Activated T-helper 1 cell treated with anti-CD3 and anti-CD28 coated beads, Interleukin-2, amount 50 U/mL, for 16 hours (primary cell): ENCODE measurements around the gene SPIRE2.
"Not testable (repeated sequence)": the region's sequence is repeated elsewhere in the genome, so short reads cannot be mapped to it uniquely, and the experiment has no call there.

Experiments
- DNase-seq, 2 donors: peaks; one replicate each; pipeline ENCODE4 v3.0.0-alpha.2; 2020; ENCODE audit warnings: low read depth in 1 of 2, low spot score in 1 of 2

SPIRE2 gene

GRCh38 chr16:89806589-89807193 lies 21.6 kb upstream of the SPIRE2 start:
- DNase-seq = not testable (repeated sequence)

- no peak for DNase-seq
Observed at GRCh38 chr16:89808475-89808874, 19.8 kb upstream of the SPIRE2 start.

- DNase-seq = no peak
Observed at GRCh38 chr16:89811321-89811720, 17.0 kb upstream of the SPIRE2 start.

- no peak for DNase-seq
Observed at GRCh38 chr16:89815639-89816348, 12.5 kb upstream of the SPIRE2 start.

GRCh38 chr16:89818851-89819403 lies 9.3 kb upstream of the SPIRE2 start:
- DNase-seq = not testable (repeated sequence)

- DNase-seq = not testable (repeated sequence)
Observed at GRCh38 chr16:89819448-89819847, 8.8 kb upstream of the SPIRE2 start.

- no peak for DNase-seq
Observed at GRCh38 chr16:89821438-89822187, 6.7 kb upstream of the SPIRE2 start.

- DNase-seq = no peak
Observed at GRCh38 chr16:89822188-89823086, 5.8 kb upstream of the SPIRE2 start.

GRCh38 chr16:89823087-89823823 lies 5.0 kb upstream of the SPIRE2 start:
- no peak for DNase-seq

- DNase-seq = not testable (repeated sequence)
Observed at GRCh38 chr16:89823824-89824148, 4.5 kb upstream of the SPIRE2 start.

- DNase-seq = no peak
Observed at GRCh38 chr16:89826531-89827382, 1.5 kb upstream of the SPIRE2 start.

GRCh38 chr16:89827383-89828198 lies 684 bp upstream of the SPIRE2 start:
- no peak for DNase-seq

GRCh38 chr16:89828870-89829629 lies 775 bp downstream of the SPIRE2 start:
- no peak for DNase-seq

- no peak for DNase-seq
Observed at GRCh38 chr16:89829630-89830437, 1.6 kb downstream of the SPIRE2 start.

GRCh38 chr16:89831810-89832328 lies 3.6 kb downstream of the SPIRE2 start:
- no peak for DNase-seq

GRCh38 chr16:89833664-89834363 lies 5.5 kb downstream of the SPIRE2 start:
- DNase-seq = not testable (repeated sequence)
